NCI-H128 (cell line): ENCODE results near the gene SYPL2.
"Not testable (repeated sequence)": the region's sequence is repeated elsewhere in the genome, so short reads cannot be mapped to it uniquely, and the experiment has no call there.

Experiments
- DNase-seq: peaks from one replicate; lab custom pipeline; 2025; ENCODE audit not compliant: unreplicated experiment; lab: John Stamatoyannopoulos, UW

SYPL2 gene

DNA sequence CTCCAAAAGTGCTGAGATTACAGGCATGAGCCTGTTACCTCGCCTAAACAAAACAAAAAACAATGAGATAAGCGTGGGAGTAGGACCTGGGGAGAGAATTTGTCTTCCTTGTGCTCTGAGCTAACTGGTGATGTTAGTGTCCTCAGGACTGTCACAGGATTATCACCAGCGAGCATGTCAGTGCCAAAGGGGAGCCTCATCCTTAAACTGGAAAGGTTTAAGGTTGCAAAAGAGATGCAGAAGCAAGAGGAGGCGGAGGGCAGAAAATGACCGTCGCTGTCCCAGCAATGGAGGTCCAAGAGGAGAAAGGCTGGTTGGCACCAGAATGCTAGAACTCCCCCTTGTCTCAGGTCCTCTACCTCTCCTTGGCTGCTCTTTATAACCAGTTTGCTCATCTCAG lies 3.9 kb downstream of the SYPL2 start:
- no peak for DNase-seq

- DNase-seq, result no peak
Measured at GRCh38 chr1:109472779-109473178, 6.4 kb downstream of the SYPL2 start.

- DNase-seq, result not testable (repeated sequence)
Measured at GRCh38 chr1:109473284-109474057, 7.1 kb downstream of the SYPL2 start.

GRCh38 chr1:109474697-109475096 lies 8.4 kb downstream of the SYPL2 start:
- no peak for DNase-seq

DNA sequence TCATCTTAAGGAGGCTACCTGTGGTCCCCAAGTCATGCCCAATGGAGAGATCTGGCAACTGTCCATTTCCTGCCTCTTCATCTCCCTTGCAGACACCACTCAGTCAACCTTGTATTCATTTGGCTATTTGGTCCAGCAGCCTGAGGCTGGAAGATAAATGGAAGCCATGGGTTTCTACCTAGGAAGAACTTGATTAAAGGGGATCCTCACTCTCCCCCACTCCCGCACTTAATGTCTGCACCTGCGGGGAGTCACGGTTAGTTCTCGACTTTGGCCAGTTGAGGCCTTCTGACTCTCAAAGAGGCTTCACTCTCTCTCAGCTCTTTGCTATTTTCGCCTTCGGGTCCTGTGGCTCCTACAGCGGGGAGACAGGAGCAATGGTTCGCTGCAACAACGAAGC lies 8.9 kb downstream of the SYPL2 start:
- no peak for DNase-seq

DNA sequence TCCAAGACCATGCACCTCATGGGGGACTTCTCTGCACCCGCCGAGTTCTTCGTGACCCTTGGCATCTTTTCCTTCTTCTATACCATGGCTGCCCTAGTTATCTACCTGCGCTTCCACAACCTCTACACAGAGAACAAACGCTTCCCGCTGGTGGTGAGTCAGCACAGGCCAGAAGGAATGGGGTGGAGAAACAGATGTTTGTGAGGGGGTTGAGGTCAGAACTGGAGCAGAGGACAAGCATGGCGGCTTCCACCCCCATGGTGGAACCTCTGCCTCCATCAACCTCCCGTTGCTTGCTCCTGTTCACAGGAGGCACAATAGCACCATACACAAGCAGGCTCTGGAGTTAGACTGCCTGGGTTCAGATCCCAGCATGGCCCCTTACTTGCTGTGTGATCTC lies 10.5 kb downstream of the SYPL2 start:
- no peak for DNase-seq

GRCh38 chr1:109477821-109478220 lies 11.5 kb downstream of the SYPL2 start:
- no peak for DNase-seq

DNA sequence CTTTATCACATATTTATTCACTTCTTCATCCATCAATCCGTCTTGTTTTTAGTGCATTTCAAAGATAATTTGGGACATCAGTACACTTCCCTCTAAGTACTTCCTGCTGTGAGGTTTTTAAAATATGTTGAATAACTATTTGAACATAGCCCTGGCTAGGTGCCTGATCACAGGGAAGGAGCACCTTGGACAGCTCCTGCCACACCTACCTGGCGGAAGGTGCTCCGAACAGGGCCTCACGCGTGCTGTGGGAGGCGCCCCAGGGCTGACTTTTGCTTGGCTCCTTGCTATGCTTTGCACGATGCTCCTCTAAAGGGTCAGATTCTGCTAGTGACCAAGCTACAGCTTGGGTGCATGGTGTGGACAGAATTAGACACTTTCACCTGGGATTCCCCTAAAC lies 12.5 kb downstream of the SYPL2 start:
- no peak for DNase-seq

DNA sequence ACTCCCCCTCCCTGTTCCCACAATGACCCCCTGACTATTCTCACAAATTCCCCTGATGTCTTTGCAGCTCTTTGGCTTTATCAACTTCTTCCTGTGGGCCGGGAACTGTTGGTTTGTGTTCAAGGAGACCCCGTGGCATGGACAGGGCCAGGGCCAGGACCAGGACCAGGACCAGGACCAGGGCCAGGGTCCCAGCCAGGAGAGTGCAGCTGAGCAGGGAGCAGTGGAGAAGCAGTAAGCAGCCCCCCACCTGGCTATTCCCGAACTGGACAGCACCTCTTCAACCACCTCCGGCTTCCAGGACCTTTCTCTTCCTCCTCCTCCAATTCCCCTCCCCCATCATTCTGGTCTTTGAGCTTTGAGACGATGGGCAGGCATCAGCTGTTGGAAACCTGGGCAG lies 13.0 kb downstream of the SYPL2 start:
- no peak for DNase-seq

- DNase-seq, result no peak
Measured at GRCh38 chr1:109479901-109480300, 13.6 kb downstream of the SYPL2 start.

- DNase-seq, result no peak
Measured at GRCh38 chr1:109481646-109482045, 15.3 kb downstream of the SYPL2 start.

- no peak for DNase-seq
Measured at GRCh38 chr1:109482242-109482641, 15.9 kb downstream of the SYPL2 start.

GRCh38 chr1:109482791-109483671 lies 16.7 kb downstream of the SYPL2 start:
- no peak for DNase-seq

- DNase-seq, result peak; percentile 69
Measured at GRCh38 chr1:109483672-109484518, 17.5 kb downstream of the SYPL2 start, which contains the start of gene ATXN7L2. TSS of gene ATXN7L2 (plus strand) at chr1:109483905. CDS start at chr1:109483954, 49 bp downstream.

DNA sequence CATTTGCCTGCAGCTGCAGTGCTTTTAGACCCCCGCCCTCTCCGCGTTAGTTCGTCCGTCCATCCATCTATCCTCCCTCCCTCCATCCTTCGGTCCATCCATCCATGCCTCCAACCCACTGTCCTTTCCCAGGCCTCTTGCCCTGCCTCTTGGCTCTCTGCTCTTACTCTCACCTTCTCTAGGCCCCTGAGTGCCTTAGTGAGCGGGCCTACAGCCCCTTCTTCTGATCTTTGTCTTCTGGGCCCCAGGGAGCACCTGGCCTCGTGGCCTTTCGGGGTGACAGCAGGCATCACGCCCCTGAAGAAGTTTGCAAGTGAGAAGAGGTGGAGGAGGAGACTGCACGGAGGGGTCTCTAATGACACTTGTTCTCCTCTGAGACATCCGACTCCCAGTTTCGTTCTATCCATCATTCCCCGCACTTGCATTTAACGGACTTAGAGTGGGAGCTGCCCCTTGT lies 18.2 kb downstream of the SYPL2 start:
- no peak for DNase-seq

- no peak for DNase-seq
Measured at GRCh38 chr1:109485001-109485400, 18.7 kb downstream of the SYPL2 start.

DNA sequence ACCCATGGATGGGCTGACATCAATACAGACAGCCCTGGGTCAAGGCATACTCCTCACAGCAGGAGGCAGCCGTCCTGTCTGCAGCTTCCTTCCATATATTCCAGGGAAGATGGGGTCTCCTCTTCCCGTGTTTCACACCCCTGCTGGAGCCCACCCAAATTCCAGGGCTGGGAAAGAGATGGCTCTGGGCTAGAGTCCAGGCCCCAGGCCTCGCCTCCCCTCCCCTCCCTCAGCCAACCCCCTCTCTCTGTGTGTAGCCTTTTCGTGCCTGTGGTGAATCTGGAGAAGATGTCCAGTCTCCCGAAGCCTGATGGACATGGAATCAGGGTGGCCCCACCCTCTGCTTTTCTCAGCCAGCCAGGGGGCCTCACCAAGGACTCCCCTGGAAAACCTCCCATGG lies 20.9 kb downstream of the SYPL2 start:
- no peak for DNase-seq

GRCh38 chr1:109488201-109488600 lies 21.9 kb downstream of the SYPL2 start:
- no peak for DNase-seq

GRCh38 chr1:109488696-109489095 lies 22.4 kb downstream of the SYPL2 start:
- DNase-seq, result no peak

DNA sequence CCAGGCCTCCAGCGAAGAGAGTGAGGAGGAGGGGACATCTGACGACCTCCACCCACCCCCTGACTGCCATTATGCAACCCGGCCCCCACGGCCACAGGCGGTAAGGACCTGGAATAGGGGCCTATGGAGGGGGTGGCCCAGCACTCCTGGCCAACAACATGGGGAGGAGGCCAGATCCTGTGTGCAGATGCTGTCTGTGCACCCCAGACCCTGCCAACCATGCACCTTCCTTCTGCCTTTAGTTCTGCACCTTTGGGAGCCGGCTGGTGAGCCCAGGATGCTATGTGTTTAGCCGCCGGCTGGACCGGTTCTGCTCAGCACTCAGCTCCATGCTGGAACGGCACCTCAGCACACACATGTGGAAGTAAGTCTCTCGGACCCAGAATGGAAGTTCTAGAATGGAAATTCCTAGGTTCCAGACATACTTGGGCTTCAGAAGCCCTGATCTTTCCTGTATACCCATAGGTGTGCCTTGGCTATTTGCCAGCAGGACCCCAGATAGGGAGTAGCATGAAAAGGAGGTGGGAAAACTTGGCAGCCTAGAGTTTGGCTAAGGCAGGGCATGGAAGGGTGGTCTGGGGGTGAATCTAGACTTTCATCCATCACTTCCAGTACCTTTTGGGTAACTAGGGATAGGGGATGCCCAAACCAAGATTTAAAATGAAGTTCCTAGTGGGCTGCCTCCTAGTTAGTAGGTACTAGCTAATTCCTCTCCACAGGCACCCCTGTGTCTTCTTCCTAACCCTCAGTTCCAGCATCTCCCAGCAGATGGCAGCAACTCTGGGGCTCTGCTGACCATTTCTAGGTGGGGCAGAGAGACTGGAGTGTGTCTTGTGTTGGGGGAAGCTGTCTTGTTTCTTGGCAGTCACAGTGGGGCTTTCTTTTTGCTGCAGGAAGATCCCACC lies 23.9 kb downstream of the SYPL2 start:
- peak; percentile 43 for DNase-seq
